HG03520 (cell line): Measurements from ENCODE around the gene FHIP1B.

Experiments
- ATAC-seq: cut with Tn5 transposase; IDR thresholded peaks from one replicate; pipeline ENCODE4 v1.9.1; 2021; ENCODE audit warnings: mild to moderate bottlenecking, moderate library complexity; ENCODE audit not compliant: unreplicated experiment

FHIP1B gene

GRCh38 chr11:6240781-6241180 is 6.3 kb upstream of the FHIP1B start:
- no peak for ATAC-seq

- no peak for ATAC-seq
Measured at GRCh38 chr11:6240139-6240538, 5.7 kb upstream of the FHIP1B start.

DNA sequence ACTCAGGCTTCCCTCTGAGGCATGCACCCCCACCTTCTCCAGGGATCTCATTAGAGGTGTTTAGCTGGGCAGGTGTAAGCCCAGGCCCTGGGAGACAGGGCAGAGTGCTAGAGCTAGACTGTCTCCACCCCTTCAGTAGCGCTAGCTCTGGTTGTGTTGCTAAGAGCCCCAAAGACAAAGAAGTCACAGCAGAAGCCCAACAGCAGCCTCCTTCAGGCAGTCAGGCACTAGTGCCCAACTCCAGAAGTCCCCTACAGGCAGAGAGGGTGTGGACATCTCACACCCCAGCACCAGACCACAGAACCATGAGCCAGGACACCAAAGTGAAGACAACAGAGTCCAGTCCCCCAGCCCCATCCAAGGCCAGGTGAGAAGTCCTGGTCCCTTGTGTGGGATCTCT is 4.5 kb upstream of the FHIP1B start, which contains the start of gene CNGA4:
Gene CNGA4 (plus strand): TSS at position 188 of the 400 bp plus-strand sequence. CDS start 118 bp downstream, at position 306.
- no peak for ATAC-seq

DNA sequence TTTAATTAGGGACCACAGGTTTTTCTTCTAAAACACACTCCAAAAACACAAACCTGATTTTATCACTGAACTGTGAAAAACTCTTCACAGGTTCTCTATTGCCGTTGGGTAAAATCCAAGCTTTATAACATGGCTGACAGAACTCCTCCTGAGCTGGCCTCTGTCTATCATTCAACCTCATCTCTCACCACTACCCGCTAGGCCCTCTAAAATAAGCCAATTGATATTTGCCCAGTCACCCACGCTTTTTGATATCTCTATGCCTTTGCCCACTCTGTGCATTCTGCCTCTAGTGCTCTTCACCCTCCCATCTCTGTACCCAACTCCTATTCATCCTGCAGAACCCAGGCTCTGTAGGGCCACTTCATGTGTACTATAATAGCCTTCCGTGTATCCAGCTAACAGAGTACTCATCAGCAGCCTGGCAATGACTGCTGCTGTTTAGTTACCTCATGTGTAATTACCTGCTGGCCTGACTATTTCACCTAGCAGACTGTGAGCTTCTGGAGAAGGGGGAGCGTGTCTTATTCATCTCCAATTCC is 3.4 kb upstream of the FHIP1B start:
- no peak for ATAC-seq

DNA sequence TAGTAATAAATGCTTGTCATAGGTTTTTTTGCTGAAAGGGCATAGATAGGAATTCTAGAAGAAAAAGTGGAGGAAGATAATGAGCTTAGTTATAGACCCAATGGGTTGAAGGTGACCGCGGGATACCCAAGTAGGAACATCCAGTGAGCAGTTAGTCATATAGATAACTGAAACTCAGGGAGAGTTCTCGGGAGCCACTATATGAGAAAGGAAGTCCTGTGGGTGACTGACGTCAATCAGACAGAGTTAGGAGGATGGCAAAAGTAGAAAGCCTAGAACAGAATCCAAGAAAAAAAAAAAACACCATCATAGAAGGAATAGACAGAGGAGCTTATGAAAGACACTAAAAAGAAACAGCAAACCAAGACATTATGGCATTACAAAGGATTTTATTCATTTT is 2.8 kb upstream of the FHIP1B start:
- ATAC-seq: no peak

- ATAC-seq: no peak
Measured at GRCh38 chr11:6233984-6234386, 451 bp downstream of the FHIP1B start.

GRCh38 chr11:6232899-6233298 is 1.5 kb downstream of the FHIP1B start:
- ATAC-seq: no peak

GRCh38 chr11:6229911-6230310 is 4.5 kb downstream of the FHIP1B start:
- no peak for ATAC-seq

GRCh38 chr11:6228520-6228919 is 5.9 kb downstream of the FHIP1B start:
- ATAC-seq: no peak

DNA sequence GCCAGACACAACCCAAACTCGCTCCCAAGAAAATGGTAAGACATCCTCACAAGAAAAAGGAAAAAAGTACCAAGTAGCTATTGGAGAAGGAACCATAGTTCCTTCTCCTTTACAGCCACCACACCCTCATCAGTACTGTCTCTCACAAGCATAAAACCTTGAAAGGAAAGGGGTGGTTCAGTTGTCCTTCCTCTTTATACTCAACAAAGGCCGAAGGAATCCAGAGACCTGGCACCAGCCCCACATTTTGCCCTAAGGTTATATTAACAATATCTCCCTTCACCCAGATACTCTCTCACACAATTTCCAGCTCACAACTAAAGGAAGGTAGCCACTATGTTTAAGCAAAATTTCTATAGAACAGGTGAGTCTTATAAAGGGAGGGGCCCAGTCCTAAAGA is 8.5 kb downstream of the FHIP1B start:
- ATAC-seq: no peak

- ATAC-seq: no peak
Measured at GRCh38 chr11:6225024-6225423, 9.4 kb downstream of the FHIP1B start.

DNA sequence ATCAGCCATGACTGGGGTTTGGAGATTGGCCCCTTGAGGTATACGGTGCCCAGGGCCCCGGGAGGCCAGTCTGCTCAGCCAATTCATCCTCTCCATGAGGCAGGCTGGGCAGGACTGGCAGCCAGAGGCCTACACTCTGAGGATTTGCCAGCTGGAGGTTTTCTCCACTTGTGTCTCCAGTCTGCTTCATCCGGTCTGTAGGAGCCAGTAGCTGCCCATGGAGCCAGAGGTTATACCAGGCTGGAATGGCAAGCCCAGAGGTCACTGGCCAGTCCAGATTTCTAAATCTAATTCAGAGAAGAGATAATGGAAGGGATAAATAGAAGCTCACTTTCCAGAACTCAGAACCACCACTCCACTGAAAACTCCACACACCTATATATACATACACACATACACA is 10.0 kb downstream of the FHIP1B start:
- ATAC-seq: no peak

GRCh38 chr11:6223854-6224253 is 10.6 kb downstream of the FHIP1B start:
- no peak for ATAC-seq

- ATAC-seq: no peak
Measured at GRCh38 chr11:6219359-6219758, 15.1 kb downstream of the FHIP1B start.

DNA sequence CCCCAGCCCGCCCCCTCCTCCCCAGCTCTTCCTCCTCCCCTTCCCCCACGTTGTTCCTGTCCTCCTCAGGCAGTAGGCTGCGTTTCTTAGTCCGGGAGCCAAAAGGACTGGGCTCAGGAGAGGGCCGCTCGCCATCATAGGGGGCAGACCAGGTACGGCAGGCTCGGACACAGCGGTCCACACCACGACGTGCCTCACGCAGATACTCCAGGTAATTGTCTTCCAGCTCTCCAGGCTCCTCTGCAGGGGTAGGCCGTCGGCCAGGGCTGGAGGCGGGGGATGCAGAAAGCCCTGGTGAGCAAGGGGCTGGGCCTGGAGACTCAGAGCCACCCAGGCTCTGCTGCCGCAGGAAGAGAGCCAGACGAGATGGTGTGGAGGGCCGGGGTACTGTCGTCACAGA is 16.7 kb downstream of the FHIP1B start:
- no peak for ATAC-seq

- no peak for ATAC-seq
Measured at GRCh38 chr11:6216501-6216900, 17.9 kb downstream of the FHIP1B start.

DNA sequence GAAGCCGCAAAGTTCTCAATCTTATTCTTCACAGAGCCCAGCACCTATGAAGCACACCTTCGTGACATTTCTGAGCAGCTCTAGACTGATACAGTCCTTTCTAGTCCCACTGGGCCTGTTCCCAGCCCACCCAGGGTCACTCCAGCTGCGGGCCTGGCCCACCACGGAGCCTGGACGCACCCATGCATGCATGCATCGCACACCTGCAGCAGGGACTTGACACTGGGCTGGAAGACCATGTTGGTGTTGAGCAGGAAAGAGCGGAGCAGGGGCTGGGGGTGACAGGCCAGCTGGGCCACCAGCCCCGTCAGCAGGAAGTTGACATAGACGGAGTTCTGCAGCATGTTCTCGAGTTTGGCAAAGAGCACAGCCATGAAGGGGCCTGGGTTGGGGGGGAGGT is 19.9 kb downstream of the FHIP1B start:
- ATAC-seq: no peak

DNA sequence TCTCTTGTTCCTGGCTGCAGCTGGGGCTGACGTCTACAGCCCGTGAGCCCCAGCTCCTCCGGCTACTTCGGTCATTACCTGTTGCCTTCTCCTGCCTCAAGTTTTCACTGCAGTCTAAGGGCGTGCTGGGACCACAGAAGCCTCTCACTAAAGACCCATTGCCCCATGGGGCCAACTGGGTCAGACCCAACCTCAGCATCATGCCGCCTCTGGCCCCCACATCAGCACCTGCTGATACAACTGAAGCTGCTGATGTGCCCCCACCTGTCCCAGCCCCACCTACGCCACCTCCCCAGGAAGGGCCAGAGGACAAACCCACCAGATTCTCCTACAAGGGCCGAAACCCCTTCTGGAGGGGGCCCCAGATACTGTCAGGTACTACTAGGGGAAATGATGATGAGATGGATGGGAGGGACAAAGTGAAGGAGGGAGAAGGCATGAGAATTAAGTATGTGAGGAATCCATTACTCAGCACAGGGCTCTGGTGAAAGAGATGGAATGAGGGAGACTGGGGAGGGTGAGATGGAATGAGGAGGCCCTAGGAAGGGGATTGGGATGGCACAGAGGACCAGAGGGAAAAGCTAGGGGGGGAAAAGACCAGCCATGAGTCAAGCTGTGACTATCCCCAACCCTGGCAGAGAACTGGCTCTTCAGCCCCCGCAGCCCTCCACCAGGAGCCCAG is 24.0 kb downstream of the FHIP1B start:
- ATAC-seq: no peak

GRCh38 chr11:6209801-6210200 is 24.6 kb downstream of the FHIP1B start:
- ATAC-seq: no peak

DNA sequence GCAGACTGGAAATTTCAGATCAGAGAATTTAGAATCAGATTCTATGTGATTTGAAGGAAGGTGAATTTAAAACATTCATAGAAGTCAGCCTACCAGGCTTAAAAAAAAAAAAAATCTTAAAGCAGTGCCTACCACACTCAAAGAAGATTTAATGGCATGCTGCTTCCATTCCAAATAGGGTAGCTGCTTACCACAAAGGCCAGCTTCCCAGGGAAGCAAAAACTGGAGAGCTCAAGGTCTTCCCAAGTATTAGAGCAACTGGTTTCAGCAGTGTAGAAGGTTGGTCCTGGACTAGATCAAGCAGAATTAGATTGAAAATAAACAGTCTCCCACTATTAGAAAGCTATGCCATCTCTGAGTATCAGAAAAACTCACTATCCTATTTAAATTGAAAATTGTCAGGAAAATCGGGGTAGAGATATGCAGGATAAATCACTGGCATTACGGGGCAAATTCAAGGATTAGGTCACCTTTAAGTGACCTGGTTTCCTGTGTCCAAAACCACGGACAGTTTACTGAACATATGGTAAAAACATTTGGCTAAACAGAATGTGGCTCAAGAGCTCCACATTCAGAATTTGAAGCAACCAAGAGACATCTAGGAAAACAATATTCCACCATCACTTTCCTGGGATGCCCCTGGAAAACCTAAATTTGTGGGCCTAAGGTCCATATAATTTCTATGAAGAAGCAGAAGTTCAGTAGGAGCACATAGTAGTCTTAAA is 27.8 kb downstream of the FHIP1B start:
- ATAC-seq: no peak

GRCh38 chr11:6205366-6205765 is 29.1 kb downstream of the FHIP1B start, which contains the start of gene C11orf42:
C11orf42 (plus strand) TSS chr11:6205557; CDS start chr11:6205616, 59 bp downstream.
- no peak for ATAC-seq

- ATAC-seq: no peak
Measured at GRCh38 chr11:6204706-6205105, 29.7 kb downstream of the FHIP1B start.
